PC-9 (cell line): ENCODE measurements around the gene LAMA5. TPM values are rescaled to one million over a fixed set of nuclear protein-coding genes. Genes with fewer than 3 reads are reported as not detected.

Experiments
- BruUV-seq: library from RNA; stranded (reverse); fragments of 400-500 nt; replicated peaks from 2 replicates; lab custom pipeline; 2021; lab: Mats Ljungman, UMichigan
- CTCF ChIA-PET: fragments of 300-600 bp; sonication (Branson Sonifier 250); formaldehyde crosslinking; loops from one replicate; lab custom pipeline; 2022; ENCODE audit warnings: antibody characterized with exemption; lab: Charles Lee
- POLR2A ChIA-PET: fragments of 300-600 bp; sonication (Branson Sonifier 250); formaldehyde crosslinking; loops from one replicate; lab custom pipeline; 2022; ENCODE audit warnings: antibody characterized with exemption; ENCODE audit not compliant: unreplicated experiment; lab: Charles Lee
- DNase-seq, 2 experiments: peaks; one replicate each; pipeline versions ENCODE4 v3.0.0 to v3.0.0-alpha.2; 2015 to 2022; ENCODE audit warnings: mixed read lengths in 1 of 2
- H2AFZ ChIP-seq: fragments of 200-600 bp; sonication (generic); 2 replicates; pipeline ENCODE4 v1.8.1; 2017; ENCODE audit warnings: antibody characterized with exemption
- H3F3A ChIP-seq: fragments of 200-600 bp; sonication (generic); 2 replicates; pipeline ENCODE4 v1.8.1; 2017; ENCODE audit warnings: antibody characterized with exemption, mild to moderate bottlenecking, low read depth; ENCODE audit not compliant: insufficient read depth
- H3K27ac ChIP-seq: fragments of 200-600 bp; sonication (generic); 2 replicates; pipeline ENCODE4 v1.6.1; 2016; ENCODE audit warnings: mixed run types
- H3K27me3 ChIP-seq: fragments of 200-600 bp; sonication (generic); 2 replicates; pipeline ENCODE4 v1.6.1; 2016; ENCODE audit warnings: low read depth, mixed run types; ENCODE audit not compliant: insufficient read depth
- H3K36me3 ChIP-seq: fragments of 200-600 bp; sonication (generic); 2 replicates; pipeline ENCODE4 v1.6.1; 2016; ENCODE audit warnings: low read depth, mixed run types
- H3K4me1 ChIP-seq: fragments of 200-600 bp; sonication (generic); replicated peaks from 2 replicates; pipeline ENCODE4 v1.6.1; 2016; ENCODE audit warnings: mixed run types; ENCODE audit not compliant: insufficient read depth
- H3K4me2 ChIP-seq: fragments of 200-600 bp; sonication (generic); 2 replicates; pipeline ENCODE4 v1.6.1; 2017; ENCODE audit warnings: mixed run types
- H3K4me3 ChIP-seq: fragments of 200-600 bp; sonication (generic); 2 replicates; pipeline ENCODE4 v1.6.1; 2016; ENCODE audit warnings: mixed run types
- H3K79me2 ChIP-seq: fragments of 200-600 bp; sonication (generic); 2 replicates; pipeline ENCODE4 v1.6.1; 2017; ENCODE audit warnings: low read depth, mixed run types
- H3K9me2 ChIP-seq: fragments of 200-600 bp; sonication (generic); 2 replicates; pipeline ENCODE4 v1.8.1; 2017; ENCODE audit warnings: mild to moderate bottlenecking; ENCODE audit not compliant: insufficient read depth
- H3K9me3 ChIP-seq: fragments of 200-600 bp; sonication (generic); 2 replicates; pipeline ENCODE4 v1.8.1; 2016; ENCODE audit warnings: low read depth; ENCODE audit not compliant: insufficient read depth
- H4K20me1 ChIP-seq: fragments of 200-600 bp; sonication (generic); 2 replicates; pipeline ENCODE4 v1.8.1; 2017; ENCODE audit not compliant: insufficient read depth
- EZH2 ChIP-seq: fragments of 200-600 bp; sonication (generic); IDR thresholded peaks from 2 replicates; pipeline ENCODE4 v1.8.0; 2017; ENCODE audit warnings: antibody characterized with exemption, low read depth
- intact Hi-C: fragments of 100-400 bp; cut with micrococcal nuclease; formaldehyde crosslinking; loops from one replicate; pipeline ENCODE4 v1.10.0; 2022; ENCODE audit not compliant: unreplicated experiment
- total RNA-seq: library from RNA; stranded (reverse); gene quantifications from 2 replicates; pipeline ENCODE4 v1.2.3, GENCODE V29; 2021
- TF ChIP-seq, protein P1 (sequence below): fragments of 200-600 bp; sonication (generic); conservative IDR thresholded peaks from 2 replicates; pipeline ENCODE4 v1.6.1; 2017; ENCODE audit warnings: mixed run types, antibody characterized with exemption, mild to moderate bottlenecking, moderate library complexity

Gene LAMA5
- total RNA-seq, 1 experiment from 2014 or later = 700 TPM

DNA sequence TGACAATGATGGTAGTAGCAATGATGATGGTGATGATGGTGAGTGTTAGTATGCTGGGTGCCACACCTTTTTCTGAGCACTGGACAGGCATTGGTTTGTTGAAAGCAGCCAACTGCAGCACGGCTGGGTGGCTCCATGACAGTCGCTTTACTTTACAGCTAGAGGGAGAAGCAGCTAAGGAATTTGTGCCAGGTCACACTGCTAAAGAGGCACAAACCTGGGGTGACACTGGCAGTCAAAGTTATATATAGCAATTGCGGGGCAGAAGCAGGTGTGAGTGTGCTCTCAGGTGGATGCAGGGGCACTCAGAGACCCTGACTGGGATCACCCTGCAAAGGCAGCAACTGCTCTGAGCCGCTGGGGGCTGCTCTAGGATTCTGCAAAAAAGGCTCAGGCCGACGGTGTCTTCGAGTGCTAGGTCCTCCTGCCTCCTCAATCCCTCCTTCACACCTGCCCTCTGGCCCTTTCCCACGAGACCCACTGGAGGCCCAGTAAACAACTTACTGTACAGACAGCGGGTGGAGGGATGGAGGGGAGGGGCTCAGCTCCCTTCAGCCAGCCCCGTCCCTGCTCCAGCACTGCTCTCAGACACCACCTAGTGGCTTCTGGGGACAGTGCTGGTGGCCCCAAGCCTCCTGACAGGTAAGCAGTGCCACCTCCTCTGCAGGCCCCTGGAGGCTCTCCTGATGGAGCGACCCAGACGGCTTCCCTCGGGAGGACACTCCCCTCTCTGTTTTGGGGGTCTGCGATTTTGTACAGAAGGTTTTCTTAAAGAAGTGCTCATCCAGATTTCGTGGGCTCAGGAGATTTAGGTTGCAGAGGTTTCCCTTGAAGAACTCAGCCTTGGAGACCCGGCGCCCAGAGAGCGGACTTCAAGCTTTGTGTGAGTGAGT lies 15.4 kb upstream of the LAMA5 start:
- DNase-seq = peak; percentile 71 to 93
- Histone ChIP-seq H3K9me3 (no peaks in the 10 kb centered on the region), H3K36me3 (peaks cover 9% of the 10 kb centered on the region; the same call in 1 of the 2 replicates), H3K4me3 (no peak overlapping the region), H3K4me2 (no peak overlapping the region), H4K20me1 (peaks cover 22% of the 10 kb centered on the region), H3K79me2 (peaks cover 45% of the 10 kb centered on the region), H3K9me2 (no peaks in the 10 kb centered on the region), H3K27ac (no peak overlapping the region), H3K4me1 (peaks cover 25% of the 10 kb centered on the region), H3F3A (peaks cover 42% of the 10 kb centered on the region; the same call in 1 of the 2 replicates), H3K27me3 (no peaks in the 10 kb centered on the region), H2AFZ (no peak overlapping the region)
- CTCF ChIA-PET = interaction anchor here (0.5 to 1.6 kb wide), 10 partner anchors 12 to 229 kb away, joined by 3 to 17 read pairs (median 6); partner anchors contain the start of gene OSBPL2
- POLR2A ChIA-PET = interaction anchor here (0.6 to 1.1 kb wide), 7 partner anchors 13 to 629 kb away, joined by 4 to 13 read pairs (median 6); no protein-coding TSS in a partner anchor
- BruUV-seq = no TSS peak
- no peak for TF ChIP-seq EZH2
- TF ChIP-seq, protein P1, sequence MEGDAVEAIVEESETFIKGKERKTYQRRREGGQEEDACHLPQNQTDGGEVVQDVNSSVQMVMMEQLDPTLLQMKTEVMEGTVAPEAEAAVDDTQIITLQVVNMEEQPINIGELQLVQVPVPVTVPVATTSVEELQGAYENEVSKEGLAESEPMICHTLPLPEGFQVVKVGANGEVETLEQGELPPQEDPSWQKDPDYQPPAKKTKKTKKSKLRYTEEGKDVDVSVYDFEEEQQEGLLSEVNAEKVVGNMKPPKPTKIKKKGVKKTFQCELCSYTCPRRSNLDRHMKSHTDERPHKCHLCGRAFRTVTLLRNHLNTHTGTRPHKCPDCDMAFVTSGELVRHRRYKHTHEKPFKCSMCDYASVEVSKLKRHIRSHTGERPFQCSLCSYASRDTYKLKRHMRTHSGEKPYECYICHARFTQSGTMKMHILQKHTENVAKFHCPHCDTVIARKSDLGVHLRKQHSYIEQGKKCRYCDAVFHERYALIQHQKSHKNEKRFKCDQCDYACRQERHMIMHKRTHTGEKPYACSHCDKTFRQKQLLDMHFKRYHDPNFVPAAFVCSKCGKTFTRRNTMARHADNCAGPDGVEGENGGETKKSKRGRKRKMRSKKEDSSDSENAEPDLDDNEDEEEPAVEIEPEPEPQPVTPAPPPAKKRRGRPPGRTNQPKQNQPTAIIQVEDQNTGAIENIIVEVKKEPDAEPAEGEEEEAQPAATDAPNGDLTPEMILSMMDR = peak; percentile 96
- intact Hi-C loops = loop anchor here (1.0 to 2.0 kb wide), 2 partner anchors 24 to 80 kb away; partner anchors contain the start of gene ADRM1

DNA sequence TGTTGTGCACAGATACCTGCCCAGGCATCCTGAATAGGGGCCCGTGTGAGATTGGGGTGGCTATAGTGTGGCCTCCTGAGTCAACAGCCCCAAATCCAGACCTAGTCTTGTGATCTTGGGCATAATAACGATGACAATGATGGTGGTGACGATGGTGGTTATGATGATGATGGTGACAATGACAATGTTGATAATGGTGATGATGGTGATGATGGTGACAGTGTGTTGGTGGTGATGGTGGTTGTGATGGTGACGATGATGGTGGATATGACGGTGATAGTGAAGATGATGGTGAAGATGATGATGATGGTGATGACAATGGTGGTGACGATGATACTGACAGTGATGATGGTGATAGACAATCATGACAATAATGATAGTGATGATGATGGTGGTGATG lies 14.7 kb upstream of the LAMA5 start:
- no TSS peak for BruUV-seq
- no peaks in the 10 kb centered on the region for H3K9me2 ChIP-seq
- peaks cover 25% of the 10 kb centered on the region for H3K4me1 ChIP-seq
- CTCF ChIA-PET = interaction anchor here (0.9 to 1.6 kb wide), 3 partner anchors 23 to 143 kb away, joined by 4 to 17 read pairs (median 8); partner anchors contain the start of gene OSBPL2
- intact Hi-C loops = loop anchor here (1.0 to 2.0 kb wide), 3 partner anchors 23 to 80 kb away; partner anchors contain the start of gene ADRM1
- no peak for DNase-seq
- peaks cover 38% of the 10 kb centered on the region for H3K79me2 ChIP-seq
- H3K36me3 ChIP-seq = peaks cover 9% of the 10 kb centered on the region; the same call in 1 of the 2 replicates
- POLR2A ChIA-PET = interaction anchor here (0.6 kb wide), 1 partner anchor 32 kb away, joined by 4 read pairs; no protein-coding TSS in a partner anchor
- H3K9me3 ChIP-seq = no peaks in the 10 kb centered on the region
- H2AFZ ChIP-seq = no peak overlapping the region
- H3F3A ChIP-seq = peaks cover 42% of the 10 kb centered on the region; the same call in 1 of the 2 replicates
- H4K20me1 ChIP-seq = peaks cover 21% of the 10 kb centered on the region
- TF ChIP-seq EZH2 = no peak
- TF ChIP-seq, protein P1 = no peak
- H3K27ac ChIP-seq = peak overlapping the region; percentile 42
- no peak overlapping the region for H3K4me2 ChIP-seq
- H3K27me3 ChIP-seq = no peaks in the 10 kb centered on the region
- H3K4me3 ChIP-seq = no peak overlapping the region

DNA sequence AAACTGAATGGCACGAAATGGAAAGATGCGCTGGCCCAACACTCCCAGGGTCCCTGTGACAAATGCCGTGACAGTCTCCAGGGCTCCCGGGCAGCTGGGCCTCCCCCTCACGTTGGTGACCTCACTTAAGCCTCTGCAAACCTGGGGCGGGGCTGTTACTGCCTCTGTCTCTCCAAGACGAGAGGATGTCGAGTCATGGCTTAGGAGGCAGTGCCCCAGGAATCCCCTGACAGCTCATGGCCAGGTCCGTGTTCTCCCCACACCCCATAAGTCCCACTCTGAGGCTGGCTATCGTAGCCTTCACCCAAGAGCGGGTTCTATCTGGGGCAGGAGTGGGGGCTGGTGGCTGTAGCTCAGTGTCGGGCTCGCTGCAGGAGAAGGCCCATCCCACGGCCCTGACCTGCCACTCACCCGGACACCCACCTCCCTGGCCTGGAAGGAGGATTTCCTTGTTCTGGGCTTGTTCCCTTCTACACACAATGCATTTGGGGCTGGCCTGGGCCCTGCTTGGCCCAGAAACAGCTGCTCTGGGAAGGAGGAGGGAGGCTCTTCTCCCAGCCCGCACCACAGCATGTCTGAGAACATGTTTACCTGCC lies 14.2 kb upstream of the LAMA5 start:
- Histone ChIP-seq H3K79me2 (peaks cover 33% of the 10 kb centered on the region), H3K27me3 (no peaks in the 10 kb centered on the region), H3K9me3 (no peaks in the 10 kb centered on the region), H3K36me3 (peaks cover 9% of the 10 kb centered on the region; the same call in 1 of the 2 replicates), H4K20me1 (peaks cover 21% of the 10 kb centered on the region), H3K4me2 (peak overlapping the region; percentile 49), H3F3A (peaks cover 41% of the 10 kb centered on the region; the same call in 1 of the 2 replicates), H2AFZ (no peak overlapping the region), H3K4me1 (peaks cover 25% of the 10 kb centered on the region), H3K27ac (peak overlapping the region; percentile 42), H3K4me3 (no peak overlapping the region), H3K9me2 (no peaks in the 10 kb centered on the region)
- peak in 1 of 2 experiments; percentile 72 for DNase-seq
- intact Hi-C loops = loop anchor here (1.0 kb wide), 1 partner anchor 31 kb away; no protein-coding TSS in a partner anchor
- TF ChIP-seq EZH2 = no peak
- TF ChIP-seq, protein P1 = no peak
- BruUV-seq = TSS peak; percentile 43
- ChIA-PET CTCF (interaction anchor here (0.6 kb wide), 1 partner anchor 15 kb away, joined by 3 read pairs; no protein-coding TSS in a partner anchor), POLR2A (interaction anchor here (0.7 to 1.3 kb wide), 2 partner anchors 11 to 15 kb away, joined by 3 to 6 read pairs; no protein-coding TSS in a partner anchor)
